OCI-LY7 (cell line): ENCODE data around the gene UBA1. TPM values are rescaled to one million over a fixed set of nuclear protein-coding genes. Genes with fewer than 3 reads are reported as not detected.

Experiments used
- BruUV-seq: library from RNA; stranded (reverse); fragments of 400-500 nt; replicated peaks from 2 replicates; lab custom pipeline; 2021; lab: Mats Ljungman, UMichigan
- CTCF ChIA-PET: fragments of 300-600 bp; sonication (Branson Sonifier 250); formaldehyde crosslinking; loops from one replicate; lab custom pipeline; 2022; ENCODE audit warnings: antibody characterized with exemption; ENCODE audit not compliant: unreplicated experiment; lab: Charles Lee
- POLR2A ChIA-PET: fragments of 300-600 bp; sonication (Branson Sonifier 250); formaldehyde crosslinking; loops from one replicate; lab custom pipeline; 2022; ENCODE audit warnings: antibody characterized with exemption; lab: Charles Lee
- DNase-seq: peaks from one replicate; pipeline ENCODE4 v3.0.0-alpha.2; 2015; ENCODE audit warnings: low spot score
- H2AFZ ChIP-seq: fragments of 200-600 bp; sonication (generic), shearing (Covaris generic); 2 replicates; pipeline ENCODE4 v1.6.1; 2014; ENCODE audit warnings: mild to moderate bottlenecking, antibody characterized with exemption, low read length, moderate library complexity
- H3K27ac ChIP-seq: fragments of 200-600 bp; sonication (generic); 2 replicates; pipeline ENCODE4 v1.5.1; 2014; ENCODE audit warnings: mixed run types, low read depth, mild to moderate bottlenecking, moderate library complexity, low read length, inconsistent platforms; ENCODE audit not compliant: poor library complexity, severe bottlenecking
- H3K36me3 ChIP-seq: fragments of 200-600 bp; sonication (generic); 2 replicates; pipeline ENCODE4 v1.6.1; 2014; ENCODE audit warnings: mild to moderate bottlenecking, antibody characterized with exemption, low read length, moderate library complexity, mixed read lengths; ENCODE audit not compliant: insufficient read depth
- H3K4me1 ChIP-seq: fragments of 200-600 bp; sonication (generic); 2 replicates; pipeline ENCODE4 v1.5.1; 2014; ENCODE audit warnings: mild to moderate bottlenecking, low read length; ENCODE audit not compliant: insufficient read depth, poor library complexity, severe bottlenecking
- H3K4me2 ChIP-seq: fragments of 200-600 bp; sonication (generic); 2 replicates; pipeline ENCODE4 v1.6.1; 2014; ENCODE audit warnings: mild to moderate bottlenecking, low read length
- H3K4me3 ChIP-seq: fragments of 200-600 bp; sonication (generic); 2 replicates; pipeline ENCODE4 v1.5.1; 2014; ENCODE audit warnings: mild to moderate bottlenecking, low read depth, low read length; ENCODE audit not compliant: poor library complexity, severe bottlenecking
- H3K79me2 ChIP-seq: fragments of 200-600 bp; sonication (generic); 2 replicates; pipeline ENCODE4 v1.6.1; 2016; ENCODE audit warnings: low read depth, mild to moderate bottlenecking, low read length, moderate library complexity, mixed read lengths; ENCODE audit not compliant: insufficient read depth
- H3K9me2 ChIP-seq: fragments of 200-600 bp; sonication (generic); 2 replicates; pipeline ENCODE4 v1.6.1; 2016; ENCODE audit warnings: mild to moderate bottlenecking, low read length, mixed read lengths; ENCODE audit not compliant: insufficient read depth
- H3K9me3 ChIP-seq: fragments of 200-600 bp; sonication (generic); 2 replicates; pipeline ENCODE4 v1.6.1; 2014; ENCODE audit warnings: mild to moderate bottlenecking, mixed run types, low read length, mixed read lengths
- H4K20me1 ChIP-seq: fragments of 200-600 bp; sonication (generic); 2 replicates; pipeline ENCODE4 v1.6.1; 2014; ENCODE audit warnings: mild to moderate bottlenecking, antibody characterized with exemption, low read length, moderate library complexity, mixed read lengths; ENCODE audit not compliant: insufficient read depth
- CTCF ChIP-seq: fragments of 200-600 bp; sonication (generic); conservative IDR thresholded peaks from 2 replicates; pipeline ENCODE4 v1.5.1; 2014; ENCODE audit warnings: mild to moderate bottlenecking, antibody characterized with exemption, low read length, moderate library complexity, mixed read lengths
- EZH2phosphoT487 ChIP-seq: fragments of 200-600 bp; sonication (generic); IDR thresholded peaks from 2 replicates; pipeline ENCODE4 v1.6.1; 2018; ENCODE audit warnings: low read depth, borderline replicate concordance, mild to moderate bottlenecking, mixed run types, antibody characterized with exemption, low read length, moderate library complexity, mixed read lengths
- intact Hi-C: fragments of 100-400 bp; cut with micrococcal nuclease; formaldehyde crosslinking; loops from one replicate; pipeline ENCODE4 v1.10.0; 2022; ENCODE audit not compliant: unreplicated experiment
- total RNA-seq, 2 experiments: library from RNA; depleted of rRNA in 1 of 2; stranded (reverse); fragments of >200 nt in 1 of 2; shearing (Covaris generic) in 1 of 2; gene quantifications; 2 replicates each; pipeline ENCODE4 v1.2.3, GENCODE V29; 2014 to 2022

UBA1 gene
- total RNA-seq, 2 experiments from 2014 or later = 169 to 294 TPM

- Histone ChIP-seq H4K20me1 (no peaks in the 10 kb centered on the region), H3K79me2 (no peaks in the 10 kb centered on the region), H3K9me2 (no peaks in the 10 kb centered on the region), H3K4me2 (no peak overlapping the region), H3K27ac (no peak overlapping the region), H3K36me3 (peaks cover 30% of the 10 kb centered on the region), H3K9me3 (no peaks in the 10 kb centered on the region), H3K4me3 (no peak overlapping the region), H3K4me1 (no peaks in the 10 kb centered on the region), H2AFZ (no peak overlapping the region)
- ChIA-PET POLR2A (no interaction called here), CTCF (no interaction called here)
- no peak for DNase-seq
- BruUV-seq = no TSS peak
- TF ChIP-seq EZH2phosphoT487 = no peak
- TF ChIP-seq CTCF = no peak
- intact Hi-C loops = no loop called here
Observed at GRCh38 chrX:47172971-47173792, 20.4 kb upstream of the UBA1 start.

GRCh38 chrX:47174376-47174775, 19.3 kb upstream of the UBA1 start:
- POLR2A ChIA-PET = no interaction called here
- CTCF ChIA-PET = no interaction called here
- no peaks in the 10 kb centered on the region for H4K20me1 ChIP-seq
- intact Hi-C loops = no loop called here
- BruUV-seq = no TSS peak
- H3K4me1 ChIP-seq = no peaks in the 10 kb centered on the region
- H3K4me2 ChIP-seq = no peak overlapping the region
- peaks cover 34% of the 10 kb centered on the region for H3K36me3 ChIP-seq
- DNase-seq = no peak
- no peak for TF ChIP-seq EZH2phosphoT487
- no peak for TF ChIP-seq CTCF
- no peaks in the 10 kb centered on the region for H3K9me3 ChIP-seq
- H3K9me2 ChIP-seq = no peaks in the 10 kb centered on the region
- H3K4me3 ChIP-seq = no peak overlapping the region
- no peak overlapping the region for H2AFZ ChIP-seq
- no peak overlapping the region for H3K27ac ChIP-seq
- H3K79me2 ChIP-seq = no peaks in the 10 kb centered on the region
